OCI-LY3 (cell line): ENCODE data around the gene RNF217.

Source experiments
- H2AFZ ChIP-seq: fragments of 200-600, 300-600 bp; shearing (Covaris generic); 2 replicates; pipeline ENCODE4 v1.6.0; 2014; ENCODE audit warnings: antibody characterized with exemption, low read depth, low read length
- H3K27ac ChIP-seq: fragments of 200-600, 300-600 bp; sonication (generic); 2 replicates; pipeline ENCODE4 v1.5.1; 2014; ENCODE audit warnings: mild to moderate bottlenecking, low read length, moderate library complexity, mixed read lengths
- H3K27me3 ChIP-seq: fragments of 200-600, 300-600 bp; sonication (generic); 2 replicates; pipeline ENCODE4 v1.6.1; 2014; ENCODE audit warnings: low read depth, low read length, mixed read lengths
- H3K36me3 ChIP-seq: fragments of 200-600, 300-600 bp; sonication (generic); replicated peaks from 2 replicates; pipeline ENCODE3; 2014; ENCODE audit warnings: low read depth, low read length, mixed read lengths
- H3K4me1 ChIP-seq: fragments of 300-600, 200-600 bp; sonication (generic); 2 replicates; pipeline ENCODE4 v1.6.1; 2014; ENCODE audit warnings: low read length, mixed read lengths
- H3K4me2 ChIP-seq: fragments of 200-600, 300-600 bp; sonication (generic); 2 replicates; pipeline ENCODE4 v1.6.1; 2014; ENCODE audit warnings: low read length, mixed read lengths
- H3K4me3 ChIP-seq: fragments of 300-600, 200-600 bp; sonication (generic); 2 replicates; pipeline ENCODE4 v1.5.1; 2014; ENCODE audit warnings: antibody characterized with exemption, mild to moderate bottlenecking, low read length, moderate library complexity
- H3K79me2 ChIP-seq: fragments of 300-600, 200-600 bp; shearing (Covaris generic); 2 replicates; pipeline ENCODE4 v1.6.1; 2014; ENCODE audit warnings: mild to moderate bottlenecking, low read length, mixed read lengths
- H3K9ac ChIP-seq: fragments of 300-600, 200-600 bp; shearing (Covaris generic); 2 replicates; pipeline ENCODE4 v1.6.0; 2014; ENCODE audit warnings: mild to moderate bottlenecking, low read length, moderate library complexity
- H3K9me3 ChIP-seq: fragments of 200-600, 300-600 bp; shearing (Covaris generic); 2 replicates; pipeline ENCODE4 v1.6.1; 2014; ENCODE audit warnings: low read length, mixed read lengths; ENCODE audit not compliant: insufficient read depth
- H4K20me1 ChIP-seq: fragments of 200-600, 300-600 bp; sonication (generic); 2 replicates; pipeline ENCODE4 v1.6.1; 2016; ENCODE audit warnings: low read length, mixed read lengths; ENCODE audit not compliant: insufficient read depth
- CTCF ChIP-seq: fragments of 200-600, 300-600 bp; sonication (generic); IDR thresholded peaks from 2 replicates; pipeline ENCODE4 v1.5.1; 2014; ENCODE audit warnings: antibody characterized with exemption, low read length, low read depth
- EZH2phosphoT487 ChIP-seq: fragments of 200-600 bp; shearing (Covaris generic); IDR thresholded peaks from 2 replicates; pipeline ENCODE4 v1.6.1; 2018; ENCODE audit warnings: antibody characterized with exemption, mixed run types, low read depth

RNF217 gene

GRCh38 chr6:125018136-125018535 is 55.9 kb downstream of the RNF217 start:
- Histone ChIP-seq H3K4me2 (no peak overlapping the region), H3K9ac (no peak overlapping the region), H3K27ac (no peak overlapping the region), H3K4me3 (no peak overlapping the region), H4K20me1 (no peaks in the 10 kb centered on the region), H3K79me2 (no peaks in the 10 kb centered on the region), H3K27me3 (no peaks in the 10 kb centered on the region), H3K36me3 (no peaks in the 10 kb centered on the region), H3K4me1 (no peaks in the 10 kb centered on the region), H2AFZ (no peak overlapping the region), H3K9me3 (no peaks in the 10 kb centered on the region)
- TF ChIP-seq EZH2phosphoT487 (no peak), CTCF (no peak)

- TF ChIP-seq EZH2phosphoT487, result no peak
- no peak for TF ChIP-seq CTCF
- H3K36me3 ChIP-seq, result no peaks in the 10 kb centered on the region
- H4K20me1 ChIP-seq, result no peaks in the 10 kb centered on the region
- H2AFZ ChIP-seq, result no peak overlapping the region
- no peak overlapping the region for H3K4me3 ChIP-seq
- H3K27me3 ChIP-seq, result no peaks in the 10 kb centered on the region
- H3K27ac ChIP-seq, result no peak overlapping the region
- H3K9me3 ChIP-seq, result no peaks in the 10 kb centered on the region
- no peak overlapping the region for H3K4me2 ChIP-seq
- H3K79me2 ChIP-seq, result no peaks in the 10 kb centered on the region
- H3K4me1 ChIP-seq, result no peaks in the 10 kb centered on the region
- H3K9ac ChIP-seq, result no peak overlapping the region
These were observed 57.0 kb downstream of the RNF217 start for GRCh38 chr6:125019281-125019680.

- Histone ChIP-seq H3K9ac (no peak overlapping the region), H3K4me1 (no peaks in the 10 kb centered on the region), H3K27ac (no peak overlapping the region), H3K4me3 (no peak overlapping the region), H3K36me3 (no peaks in the 10 kb centered on the region), H3K79me2 (no peaks in the 10 kb centered on the region), H3K9me3 (no peaks in the 10 kb centered on the region), H3K4me2 (no peak overlapping the region), H3K27me3 (no peaks in the 10 kb centered on the region), H4K20me1 (no peaks in the 10 kb centered on the region), H2AFZ (no peak overlapping the region)
- TF ChIP-seq CTCF (no peak), EZH2phosphoT487 (no peak)
These were observed 57.7 kb downstream of the RNF217 start for GRCh38 chr6:125019918-125020317.

GRCh38 chr6:125020385-125020784 is 58.1 kb downstream of the RNF217 start:
- no peak overlapping the region for H3K9ac ChIP-seq
- no peaks in the 10 kb centered on the region for H3K9me3 ChIP-seq
- H3K4me1 ChIP-seq, result no peaks in the 10 kb centered on the region
- H3K79me2 ChIP-seq, result no peaks in the 10 kb centered on the region
- no peaks in the 10 kb centered on the region for H3K27me3 ChIP-seq
- no peaks in the 10 kb centered on the region for H3K36me3 ChIP-seq
- TF ChIP-seq EZH2phosphoT487, result no peak
- no peak for TF ChIP-seq CTCF
- H3K4me2 ChIP-seq, result no peak overlapping the region
- no peaks in the 10 kb centered on the region for H4K20me1 ChIP-seq
- no peak overlapping the region for H3K4me3 ChIP-seq
- H2AFZ ChIP-seq, result no peak overlapping the region
- no peak overlapping the region for H3K27ac ChIP-seq
